Liver (tissue), 9 donors: ENCODE measurements around the gene CPT1A. TPM values are rescaled to one million over a fixed set of nuclear protein-coding genes. Genes with fewer than 3 reads are reported as not detected.
A peak's percentile ranks its signal among the peaks of the same experiment; 100 is the strongest.

ENCODE experiments used
- DNase-seq: peaks from one replicate; pipeline ENCODE4 v3.0.0-alpha.2; 2017; ENCODE audit warnings: low spot score
- H3K27ac ChIP-seq, 2 donors: one replicate each; pipeline ENCODE4 v1.7.0; 2013; ENCODE audit warnings: inconsistent platforms in 2 of 2, low read length in 2 of 2, control low read depth in 1 of 2, low read depth in 1 of 2, mild to moderate bottlenecking in 1 of 2
- H3K27me3 ChIP-seq, 4 donors: one replicate each; pipeline versions ENCODE4 v1.6.1 to v1.7.0; 2013; ENCODE audit warnings: low read length in 3 of 4, inconsistent platforms in 1 of 4, mild to moderate bottlenecking in 1 of 4, moderate library complexity in 1 of 4; ENCODE audit not compliant: control insufficient read depth in 4 of 4, insufficient read depth in 4 of 4
- H3K36me3 ChIP-seq, 4 donors: one replicate each; pipeline versions ENCODE4 v1.6.1 to v1.7.0; 2013; ENCODE audit warnings: low read length in 3 of 4, mild to moderate bottlenecking in 3 of 4, low read depth in 1 of 4, moderate library complexity in 1 of 4; ENCODE audit not compliant: control insufficient read depth in 4 of 4, insufficient read depth in 3 of 4
- H3K4me1 ChIP-seq, 4 donors: one replicate each; pipeline versions ENCODE4 v1.6.1 to v1.7.0; 2013; ENCODE audit warnings: low read length in 3 of 4, mild to moderate bottlenecking in 3 of 4, moderate library complexity in 1 of 4; ENCODE audit not compliant: control insufficient read depth in 4 of 4, insufficient read depth in 4 of 4
- H3K4me3 ChIP-seq, 3 donors: one replicate each; pipeline versions ENCODE4 v1.6.1 to v1.7.0; 2013; ENCODE audit warnings: low read length in 3 of 3, control low read depth in 1 of 3, low read depth in 1 of 3, mild to moderate bottlenecking in 1 of 3
- H3K9ac ChIP-seq, 2 donors: one replicate each; pipeline ENCODE4 v1.7.0; 2013; ENCODE audit warnings: low read length in 2 of 2, mild to moderate bottlenecking in 2 of 2, moderate library complexity in 2 of 2, control low read depth in 1 of 2, low read depth in 1 of 2
- H3K9me3 ChIP-seq, 4 donors: one replicate each; pipeline versions ENCODE4 v1.6.1 to v1.7.0; 2013; ENCODE audit warnings: low read length in 3 of 4; ENCODE audit not compliant: control insufficient read depth in 4 of 4
- EGR1 ChIP-seq, 2 donors: IDR thresholded peaks; 2 replicates each; pipeline ENCODE4 v1.6.1; 2016 to 2018; ENCODE audit warnings: antibody characterized with exemption in 2 of 2, low read depth in 2 of 2
- FOXA1 ChIP-seq: IDR thresholded peaks from 2 replicates; pipeline ENCODE4 v1.6.1; 2016; ENCODE audit warnings: antibody characterized with exemption
- FOXA2 ChIP-seq: IDR thresholded peaks from 2 replicates; pipeline ENCODE4 v1.6.1; 2016; ENCODE audit warnings: antibody characterized with exemption
- GABPA ChIP-seq, 2 donors: IDR thresholded peaks in 1 of 2; conservative IDR thresholded peaks in 1 of 2; 2 replicates each; pipeline ENCODE4 v1.6.1; 2016; ENCODE audit warnings: antibody characterized with exemption in 2 of 2, mild to moderate bottlenecking in 1 of 2, moderate library complexity in 1 of 2
- HNF4A ChIP-seq, 2 donors: conservative IDR thresholded peaks; 2 replicates each; pipeline ENCODE4 v1.6.1; 2016; ENCODE audit warnings: antibody characterized with exemption in 2 of 2, mild to moderate bottlenecking in 2 of 2
- HNF4G ChIP-seq: IDR thresholded peaks from 2 replicates; pipeline ENCODE4 v1.6.1; 2016; ENCODE audit warnings: antibody characterized with exemption
- JUND ChIP-seq, 2 donors: IDR thresholded peaks; 2 replicates each; pipeline ENCODE4 v1.6.1; 2016; ENCODE audit warnings: antibody characterized with exemption in 2 of 2
- MAX ChIP-seq: IDR thresholded peaks from 2 replicates; pipeline ENCODE4 v1.6.1; 2016; ENCODE audit warnings: antibody characterized with exemption
- NR2F2 ChIP-seq: IDR thresholded peaks from 2 replicates; pipeline ENCODE4 v1.6.1; 2016; ENCODE audit warnings: antibody characterized with exemption
- RAD21 ChIP-seq, 2 donors: IDR thresholded peaks; 2 replicates each; pipeline ENCODE4 v1.6.1; 2016; ENCODE audit warnings: antibody characterized with exemption in 2 of 2, mild to moderate bottlenecking in 2 of 2
- REST ChIP-seq: IDR thresholded peaks from 2 replicates; pipeline ENCODE4 v1.6.1; 2016; ENCODE audit warnings: antibody characterized with exemption, mild to moderate bottlenecking
- RXRA ChIP-seq, 2 donors: IDR thresholded peaks; 2 replicates each; pipeline ENCODE4 v1.6.1; 2017 to 2018; ENCODE audit warnings: antibody characterized with exemption in 2 of 2, mild to moderate bottlenecking in 1 of 2
- SP1 ChIP-seq: IDR thresholded peaks from 2 replicates; pipeline ENCODE4 v1.6.1; 2018; ENCODE audit warnings: antibody characterized with exemption, mild to moderate bottlenecking
- TAF1 ChIP-seq: conservative IDR thresholded peaks from 2 replicates; pipeline ENCODE4 v1.6.1; 2016; ENCODE audit warnings: antibody characterized with exemption, mild to moderate bottlenecking
- YY1 ChIP-seq: IDR thresholded peaks from 2 replicates; pipeline ENCODE4 v1.6.1; 2016; ENCODE audit warnings: antibody characterized with exemption, mild to moderate bottlenecking
- whole genome bisulfite sequencing: extraction: QIAGEN DNeasy Blood & Tissue Kit; methylation state at CpG from one replicate; pipeline ENCODE4 v1.1.7; 2013; 5-methylcytosine and 5-hydroxymethylcytosine counted together
- polyA plus RNA-seq, 2 donors: library from polyadenylated mRNA; stranded (reverse) in 1 of 2; unstranded in 1 of 2; fragments of 200-250 nt in 1 of 2; fragments of >200 nt in 1 of 2; fragmentation: Nextera tagmentation in 1 of 2; extraction: Ambion mirVana in 1 of 2; gene quantifications; one replicate each; pipeline versions ENCODE4 v1.2.1 to v1.2.3, GENCODE V29; 2013 to 2015
- total RNA-seq, 2 donors: library from RNA; depleted of rRNA; stranded (reverse); fragments of >200 nt; gene quantifications; one replicate each; pipeline ENCODE4 v1.2.3, GENCODE V29; 2014
- TF ChIP-seq, protein P1 (sequence below): fragments of 150-350 bp; IDR thresholded peaks from 2 replicates; pipeline ENCODE4 v1.5.1; 2017; ENCODE audit warnings: improper control_type of control experiment, low read depth, low read length; ENCODE audit not compliant: missing input control
- TF ChIP-seq, protein P2 (sequence below): IDR thresholded peaks from 2 replicates; pipeline ENCODE4 v1.6.1; 2016; ENCODE audit warnings: antibody characterized with exemption
- TF ChIP-seq, protein P3 (sequence below): IDR thresholded peaks from 2 replicates; pipeline ENCODE4 v1.6.1; 2016; ENCODE audit warnings: antibody characterized with exemption
- donor health status: healthy.
- donor health status: healthy.
- donor health status: healthy.
- donor health status: healthy.
- donor health status: healthy.

Gene CPT1A
- total and polyA plus RNA-seq, 4 donors, result 17.2 to 232 (median 61.0) TPM

- Histone ChIP-seq H3K4me3 (peak overlapping the region; percentile 9 to 96 (median 87)), H3K4me1 (peaks cover 31 to 79% (median 70%) of the 10 kb centered on the region in 4 donors), H3K27me3 (no peaks in the 10 kb centered on the region), H3K27ac (peak overlapping the region; percentile 96 to 98), H3K36me3 (peaks cover 0 to 4% (median 0%) of the 10 kb centered on the region in 4 donors), H3K9ac (peak overlapping the region; percentile 13 to 92), H3K9me3 (no peaks in the 10 kb centered on the region)
- peak; percentile 93 for DNase-seq
- under 1% methylated on average over 61 of the region's 61 CpGs for WGBS
- TF ChIP-seq YY1 (peak; percentile 89), RAD21 (IDR thresholded peaks at IDR 0.05) (peak; percentile 31 to 61), HNF4A (conservative IDR thresholded peaks at IDR 0.05) (peak; percentile 73 to 75), TAF1 (peak; percentile 63), NR2F2 (peak; percentile 34), EGR1 (IDR thresholded peaks at IDR 0.05; ENCODE audit: low read depth in 2 of 2) (peak; percentile 36 to 84), SP1 (peak; percentile 99), REST (peak; percentile 82), MAX (peak; percentile 60), GABPA (IDR thresholded peaks at IDR 0.05 in 1 of 2, conservative IDR thresholded peaks at IDR 0.05 in 1 of 2) (peak in 1 of 2 donors; percentile 66), FOXA1 (peak; percentile 58), RXRA (IDR thresholded peaks at IDR 0.05) (peak; percentile 93 to 96), JUND (IDR thresholded peaks at IDR 0.05) (peak in 1 of 2 donors; percentile 79), HNF4G (no peak), FOXA2 (peak; percentile 19)
- TF ChIP-seq, protein P1, sequence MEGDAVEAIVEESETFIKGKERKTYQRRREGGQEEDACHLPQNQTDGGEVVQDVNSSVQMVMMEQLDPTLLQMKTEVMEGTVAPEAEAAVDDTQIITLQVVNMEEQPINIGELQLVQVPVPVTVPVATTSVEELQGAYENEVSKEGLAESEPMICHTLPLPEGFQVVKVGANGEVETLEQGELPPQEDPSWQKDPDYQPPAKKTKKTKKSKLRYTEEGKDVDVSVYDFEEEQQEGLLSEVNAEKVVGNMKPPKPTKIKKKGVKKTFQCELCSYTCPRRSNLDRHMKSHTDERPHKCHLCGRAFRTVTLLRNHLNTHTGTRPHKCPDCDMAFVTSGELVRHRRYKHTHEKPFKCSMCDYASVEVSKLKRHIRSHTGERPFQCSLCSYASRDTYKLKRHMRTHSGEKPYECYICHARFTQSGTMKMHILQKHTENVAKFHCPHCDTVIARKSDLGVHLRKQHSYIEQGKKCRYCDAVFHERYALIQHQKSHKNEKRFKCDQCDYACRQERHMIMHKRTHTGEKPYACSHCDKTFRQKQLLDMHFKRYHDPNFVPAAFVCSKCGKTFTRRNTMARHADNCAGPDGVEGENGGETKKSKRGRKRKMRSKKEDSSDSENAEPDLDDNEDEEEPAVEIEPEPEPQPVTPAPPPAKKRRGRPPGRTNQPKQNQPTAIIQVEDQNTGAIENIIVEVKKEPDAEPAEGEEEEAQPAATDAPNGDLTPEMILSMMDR, result no peak
- TF ChIP-seq, protein P2, sequence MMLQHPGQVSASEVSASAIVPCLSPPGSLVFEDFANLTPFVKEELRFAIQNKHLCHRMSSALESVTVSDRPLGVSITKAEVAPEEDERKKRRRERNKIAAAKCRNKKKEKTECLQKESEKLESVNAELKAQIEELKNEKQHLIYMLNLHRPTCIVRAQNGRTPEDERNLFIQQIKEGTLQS, result no peak
- TF ChIP-seq, protein P3, sequence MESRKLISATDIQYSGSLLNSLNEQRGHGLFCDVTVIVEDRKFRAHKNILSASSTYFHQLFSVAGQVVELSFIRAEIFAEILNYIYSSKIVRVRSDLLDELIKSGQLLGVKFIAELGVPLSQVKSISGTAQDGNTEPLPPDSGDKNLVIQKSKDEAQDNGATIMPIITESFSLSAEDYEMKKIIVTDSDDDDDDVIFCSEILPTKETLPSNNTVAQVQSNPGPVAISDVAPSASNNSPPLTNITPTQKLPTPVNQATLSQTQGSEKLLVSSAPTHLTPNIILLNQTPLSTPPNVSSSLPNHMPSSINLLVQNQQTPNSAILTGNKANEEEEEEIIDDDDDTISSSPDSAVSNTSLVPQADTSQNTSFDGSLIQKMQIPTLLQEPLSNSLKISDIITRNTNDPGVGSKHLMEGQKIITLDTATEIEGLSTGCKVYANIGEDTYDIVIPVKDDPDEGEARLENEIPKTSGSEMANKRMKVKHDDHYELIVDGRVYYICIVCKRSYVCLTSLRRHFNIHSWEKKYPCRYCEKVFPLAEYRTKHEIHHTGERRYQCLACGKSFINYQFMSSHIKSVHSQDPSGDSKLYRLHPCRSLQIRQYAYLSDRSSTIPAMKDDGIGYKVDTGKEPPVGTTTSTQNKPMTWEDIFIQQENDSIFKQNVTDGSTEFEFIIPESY, result peak; percentile 42
Observed at GRCh38 chr11:68839054-68839865, 2.5 kb downstream of the CPT1A start.
